ENCODE results near the gene TLE2. TPM values are rescaled to one million over a fixed set of nuclear protein-coding genes. Genes with fewer than 3 reads are reported as not detected.

TLE2 gene
- total RNA-seq, 4 donors from 2014 or later, result 87.5 to 184 (median 122) TPM

GRCh38 chr19:3059653-3060052 is 30.6 kb upstream of the TLE2 start:
- peaks cover 0 to 54% (median 22%) of the 10 kb centered on the region in 3 donors for H3K36me3 ChIP-seq
- peaks cover 0 to 78% (median 42%) of the 10 kb centered on the region in 4 donors for H3K4me1 ChIP-seq
- TF ChIP-seq POLR2A (IDR thresholded peaks at IDR 0.05) (no peak), EP300 (IDR thresholded peaks at IDR 0.05) (no peak), CTCF (IDR thresholded peaks at IDR 0.05) (no peak)
- H3K27ac ChIP-seq, result peak overlapping the region in 2 of 4 donors; percentile 99
- WGBS, 2 donors, result 86 to 90% methylated on average over 16 of the region's 16 CpGs
- H3K27me3 ChIP-seq, result no peaks in the 10 kb centered on the region
- H3K9me3 ChIP-seq, result no peaks in the 10 kb centered on the region
- no peak overlapping the region for H3K4me3 ChIP-seq
- DNase-seq (ENCODE audit: low spot score in 2 of 2), result no peak

GRCh38 chr19:3058821-3059314 is 29.8 kb upstream of the TLE2 start:
- Histone ChIP-seq H3K4me1 (peaks cover 0 to 86% (median 42%) of the 10 kb centered on the region in 4 donors), H3K4me3 (no peak overlapping the region), H3K27ac (peak overlapping the region in 3 of 4 donors; percentile 62 to 99 (median 91)), H3K36me3 (peaks cover 0 to 62% (median 22%) of the 10 kb centered on the region in 3 donors), H3K27me3 (no peaks in the 10 kb centered on the region), H3K9me3 (no peaks in the 10 kb centered on the region)
- TF ChIP-seq POLR2A (IDR thresholded peaks at IDR 0.05) (no peak), EP300 (IDR thresholded peaks at IDR 0.05) (no peak), CTCF (IDR thresholded peaks at IDR 0.05) (no peak)
- WGBS, 2 donors, result 87 to 93% methylated on average over 10 of the region's 10 CpGs
- DNase-seq (ENCODE audit: low spot score in 2 of 2), result no peak

- H3K27me3 ChIP-seq, result no peaks in the 10 kb centered on the region
- TF ChIP-seq EP300 (IDR thresholded peaks at IDR 0.05), result no peak
- TF ChIP-seq CTCF (IDR thresholded peaks at IDR 0.05), result no peak
- TF ChIP-seq POLR2A (IDR thresholded peaks at IDR 0.05), result no peak
- peaks cover 0 to 88% (median 41%) of the 10 kb centered on the region in 4 donors for H3K4me1 ChIP-seq
- 75 to 80% methylated on average over 20 of the region's 20 CpGs for WGBS, 2 donors
- H3K27ac ChIP-seq, result peak overlapping the region; percentile 62 to 99 (median 78)
- H3K36me3 ChIP-seq, result peaks cover 0 to 68% (median 22%) of the 10 kb centered on the region in 3 donors
- no peak for DNase-seq (ENCODE audit: low spot score in 2 of 2)
- peak overlapping the region in 1 of 4 donors; percentile 10 for H3K4me3 ChIP-seq
- H3K9me3 ChIP-seq, result no peaks in the 10 kb centered on the region
Observed at GRCh38 chr19:3058009-3058820, 29.1 kb upstream of the TLE2 start.

- Histone ChIP-seq H3K9me3 (no peaks in the 10 kb centered on the region), H3K27ac (peak overlapping the region; percentile 62 to 99 (median 78)), H3K4me1 (peaks cover 0 to 81% (median 35%) of the 10 kb centered on the region in 4 donors), H3K27me3 (no peaks in the 10 kb centered on the region), H3K4me3 (peak overlapping the region in 1 of 4 donors; percentile 10), H3K36me3 (peaks cover 0 to 71% (median 22%) of the 10 kb centered on the region in 3 donors)
- WGBS, 2 donors, result 17 to 44% methylated on average over 17 to 26 of the region's 26 CpGs
- peak in 1 of 5 experiments; percentile 35 for TF ChIP-seq CTCF (IDR thresholded peaks at IDR 0.05)
- peak in 1 of 2 donors; percentile 81 for TF ChIP-seq EP300 (IDR thresholded peaks at IDR 0.05)
- peak in 1 of 2 donors; percentile 5 for TF ChIP-seq POLR2A (IDR thresholded peaks at IDR 0.05)
- DNase-seq (ENCODE audit: low spot score in 2 of 2), result peak; percentile 69 to 77
Observed at GRCh38 chr19:3057275-3057714, 28.2 kb upstream of the TLE2 start.
